HG03442 (cell line): ENCODE measurements around the gene NALCN.

Source experiments
- ATAC-seq: cut with Tn5 transposase; IDR thresholded peaks from one replicate; pipeline ENCODE4 v1.9.1; 2021; ENCODE audit warnings: mild to moderate bottlenecking, moderate library complexity; ENCODE audit not compliant: unreplicated experiment

NALCN gene

GRCh38 chr13:101416181-101417042, at the start of gene NALCN:
NALCN (minus strand) TSS chr13:101416508; CDS start chr13:101399126, 17,382 bp downstream.
- ATAC-seq, result no peak

DNA sequence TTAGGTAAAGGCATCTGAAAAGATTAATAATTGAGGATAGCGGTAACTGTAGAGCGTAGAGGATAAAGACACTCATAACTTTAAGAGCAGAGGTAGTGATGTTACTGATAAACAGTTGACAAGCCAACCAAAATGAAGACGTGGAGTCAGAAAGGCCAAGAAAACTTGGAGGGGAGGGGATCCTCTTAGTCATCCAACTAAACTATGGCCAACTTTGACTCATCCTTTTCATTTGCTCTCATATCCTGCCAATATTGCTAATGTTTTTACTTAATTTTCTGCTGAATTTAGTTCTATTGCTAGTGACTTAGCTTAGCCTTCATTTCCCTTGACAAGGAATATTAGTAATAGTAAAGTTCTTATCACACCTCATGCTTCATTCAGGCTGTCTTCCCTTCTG, 49.6 kb upstream of the NALCN start:
- no peak for ATAC-seq

GRCh38 chr13:101457176-101457575, 40.9 kb upstream of the NALCN start:
- no peak for ATAC-seq

DNA sequence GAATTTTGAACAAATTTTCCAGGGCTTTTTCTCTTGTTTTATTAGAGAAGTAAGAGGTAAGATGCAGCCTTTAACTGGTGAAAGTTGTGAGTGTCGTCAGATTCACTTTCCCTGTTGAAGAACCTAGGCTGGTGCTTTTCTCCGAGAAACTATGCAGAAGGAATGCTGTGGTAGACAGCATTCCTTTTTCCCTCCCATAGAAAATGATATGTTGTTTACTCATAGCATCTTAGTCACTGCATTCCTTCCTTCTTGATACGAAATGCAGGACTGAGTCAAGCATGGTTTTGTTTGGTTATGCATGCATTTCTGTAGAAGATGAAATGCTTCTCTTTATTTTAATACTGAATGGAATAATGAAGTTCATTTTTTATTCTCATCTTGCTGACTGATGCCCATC, 39.6 kb upstream of the NALCN start:
- ATAC-seq, result no peak

- no peak for ATAC-seq
Observed at GRCh38 chr13:101454767-101455166, 38.5 kb upstream of the NALCN start.

DNA sequence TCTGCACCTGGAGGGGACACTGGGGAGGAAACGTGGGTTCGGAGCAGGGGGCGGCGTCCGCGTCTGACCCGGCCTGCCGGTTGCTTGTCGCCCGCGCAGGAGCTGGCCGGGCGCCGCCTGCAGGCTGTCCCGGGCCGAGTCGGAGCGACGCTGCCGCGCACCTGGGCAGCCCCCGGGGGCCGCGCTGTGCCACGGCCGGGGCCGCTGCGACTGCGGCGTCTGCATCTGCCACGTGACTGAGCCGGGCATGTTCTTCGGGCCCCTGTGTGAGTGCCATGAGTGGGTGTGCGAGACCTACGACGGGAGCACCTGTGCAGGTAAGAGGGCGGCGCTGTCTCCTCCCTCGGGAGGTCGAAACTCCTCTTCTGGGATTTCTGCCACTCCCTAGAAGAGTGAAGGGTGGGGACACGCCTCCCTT, 37.5 kb upstream of the NALCN start:
- ATAC-seq, result peak; percentile 26

- ATAC-seq, result peak; percentile 87
Observed at GRCh38 chr13:101452519-101453485, 36.5 kb upstream of the NALCN start, which contains the start of gene ITGBL1. ITGBL1 (plus strand) TSS chr13:101452675; CDS start chr13:101452834, 159 bp downstream.

GRCh38 chr13:101451641-101452040, 35.3 kb upstream of the NALCN start:
- no peak for ATAC-seq

DNA sequence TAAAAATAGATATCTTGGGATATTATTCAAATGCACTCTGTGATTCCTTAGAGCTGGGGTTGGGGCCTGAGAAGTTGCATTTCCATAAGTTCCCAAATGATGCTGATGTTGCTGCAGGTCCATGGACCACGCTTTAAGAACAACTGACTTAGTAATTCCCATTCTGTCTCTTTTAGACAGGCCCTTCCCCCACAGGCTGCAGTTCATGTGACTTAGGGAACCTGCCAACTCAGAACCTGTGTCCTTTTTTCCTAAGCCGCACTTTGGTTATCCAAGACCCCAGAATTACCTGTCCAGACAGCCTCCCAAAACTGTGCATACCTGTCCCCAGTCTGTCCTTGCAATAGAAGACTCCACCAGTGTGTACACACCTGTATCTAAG, 34.4 kb upstream of the NALCN start:
- no peak for ATAC-seq

DNA sequence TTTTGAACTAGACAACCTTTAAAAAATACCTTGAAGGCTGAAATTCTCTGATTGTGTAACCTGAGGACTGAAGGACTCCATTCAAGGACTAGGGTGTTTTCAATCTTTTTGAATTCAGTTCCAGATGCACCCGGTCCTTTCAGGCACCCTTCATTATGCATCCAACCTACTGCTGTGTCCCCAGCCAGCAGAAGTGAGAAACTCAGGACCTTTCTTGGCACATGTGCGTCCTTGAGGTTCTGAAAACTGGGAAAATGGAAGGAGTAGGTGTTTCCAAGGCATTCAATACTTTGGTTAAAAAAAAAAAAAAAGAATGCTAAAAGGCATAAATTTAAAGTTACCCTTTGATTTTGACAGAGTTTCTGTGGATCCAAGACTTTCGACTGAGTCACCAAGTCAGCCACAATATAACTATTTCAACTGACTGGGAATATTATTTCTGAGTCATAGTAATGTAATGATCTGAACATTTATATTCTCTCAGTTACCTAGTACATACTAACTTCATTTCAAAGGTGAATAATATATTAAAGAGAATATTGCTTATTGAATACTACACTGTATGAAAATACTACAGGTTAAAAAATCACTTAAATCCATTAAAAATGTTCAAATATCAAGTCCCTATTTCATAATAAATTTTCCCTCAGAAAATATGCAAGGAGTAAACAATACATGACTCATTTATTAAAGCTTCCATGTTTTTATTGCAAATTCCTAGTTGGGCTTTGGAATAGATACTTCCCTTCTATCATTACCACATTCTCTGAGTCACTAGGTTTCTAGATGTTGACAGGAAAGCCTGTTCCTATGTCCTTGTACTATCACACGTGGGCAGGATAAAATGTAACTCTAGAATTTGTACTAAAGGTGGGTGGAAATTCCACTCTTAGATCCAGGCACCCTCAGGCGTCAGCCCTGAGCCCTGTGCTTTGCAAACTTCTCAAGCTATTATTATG, 33.8 kb upstream of the NALCN start:
- ATAC-seq, result no peak

DNA sequence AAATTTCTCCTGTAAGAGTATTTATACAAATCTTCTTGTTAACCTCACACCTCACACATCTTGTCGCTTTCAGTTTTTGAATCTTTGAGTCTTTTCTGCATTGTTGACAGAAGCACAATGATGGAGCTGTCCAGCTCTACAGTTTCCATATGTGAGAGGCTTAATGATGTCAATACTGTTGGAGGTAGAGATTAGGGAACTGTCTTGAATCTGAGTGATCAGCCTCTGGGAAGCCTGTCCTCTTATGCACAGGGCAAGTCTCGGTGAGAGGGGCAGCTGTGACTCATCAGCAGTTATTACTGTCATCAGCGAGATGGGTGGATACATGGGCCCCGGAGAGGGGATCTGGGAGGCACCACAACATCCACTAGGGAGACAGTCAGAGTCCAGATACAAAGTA, 31.5 kb upstream of the NALCN start:
- ATAC-seq, result no peak

DNA sequence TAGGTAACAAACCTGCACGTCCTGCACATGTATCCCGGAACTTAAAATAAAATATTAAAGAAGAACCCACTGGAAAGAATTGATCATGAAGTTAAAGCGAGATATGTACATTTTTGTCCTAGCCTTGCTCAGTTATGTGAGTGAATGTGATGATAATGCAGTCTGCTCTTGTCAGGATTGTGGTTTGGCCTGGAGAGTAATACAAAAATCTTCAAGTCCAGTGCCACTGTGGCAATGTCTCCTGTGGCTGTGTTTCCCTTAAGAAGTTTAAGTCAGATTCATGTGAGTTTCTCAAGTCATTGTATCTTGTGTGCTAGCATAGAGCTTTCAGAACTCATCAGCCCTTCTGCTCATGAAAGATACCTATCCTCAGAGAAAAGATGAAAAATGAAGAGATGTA, 18.2 kb upstream of the NALCN start:
- no peak for ATAC-seq

DNA sequence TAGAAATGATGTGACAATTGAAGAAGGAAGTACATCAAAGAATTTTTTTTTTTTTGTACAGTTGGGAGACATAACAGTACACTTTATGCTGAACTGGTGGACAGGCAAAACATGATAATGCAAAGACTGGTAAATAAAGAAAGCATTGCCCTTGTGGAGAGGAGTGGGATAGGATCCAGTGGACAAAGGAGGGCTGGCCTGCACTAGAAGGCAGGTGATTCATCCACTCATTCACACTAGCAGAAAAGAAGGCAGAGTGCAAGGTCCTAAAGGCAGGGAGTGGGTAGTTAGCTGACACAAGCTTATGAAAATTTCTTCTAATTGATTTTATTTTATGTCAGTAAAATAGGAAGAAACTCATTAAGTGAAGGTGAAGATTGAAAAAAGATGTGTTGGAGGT, 17.6 kb upstream of the NALCN start:
- no peak for ATAC-seq

- no peak for ATAC-seq
Observed at GRCh38 chr13:101429733-101430132, 13.4 kb upstream of the NALCN start.

DNA sequence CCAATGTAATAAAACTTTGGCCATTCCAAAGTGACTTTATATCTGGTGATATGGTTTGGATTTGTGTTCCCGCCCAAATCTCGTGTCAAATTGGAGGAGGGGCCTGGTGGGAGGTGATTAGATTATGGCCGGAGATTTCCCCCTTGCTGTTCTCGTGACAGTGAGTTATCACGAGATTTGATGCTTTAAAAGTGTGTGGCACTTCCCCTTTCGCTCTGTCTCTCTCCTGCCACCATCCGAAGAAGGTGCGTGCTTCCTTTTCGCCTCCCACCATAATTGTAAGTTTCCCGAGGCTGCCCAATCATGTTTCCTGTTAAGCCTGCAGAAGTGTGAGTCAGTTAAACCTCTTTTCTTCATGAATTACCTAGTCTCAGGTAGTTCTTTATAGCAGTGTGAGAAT, 9.3 kb upstream of the NALCN start:
- ATAC-seq, result no peak

DNA sequence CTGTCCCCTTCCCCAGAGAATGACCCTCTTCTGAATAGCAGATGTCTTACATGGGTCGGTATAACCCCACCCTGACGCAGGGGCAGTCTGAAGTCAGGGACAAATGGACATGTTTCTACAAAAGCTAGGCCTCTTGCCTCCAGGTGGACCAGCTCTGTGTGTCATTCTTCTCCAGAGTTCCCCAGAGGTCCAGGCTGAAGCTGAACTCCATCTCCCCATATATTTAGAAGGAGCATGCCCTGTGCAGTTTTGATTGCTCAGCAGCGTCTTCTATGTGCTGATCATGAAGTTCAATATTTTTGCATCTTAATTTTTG, 8.8 kb upstream of the NALCN start:
- ATAC-seq, result no peak

GRCh38 chr13:101424381-101425155, 8.3 kb upstream of the NALCN start:
- ATAC-seq, result no peak

DNA sequence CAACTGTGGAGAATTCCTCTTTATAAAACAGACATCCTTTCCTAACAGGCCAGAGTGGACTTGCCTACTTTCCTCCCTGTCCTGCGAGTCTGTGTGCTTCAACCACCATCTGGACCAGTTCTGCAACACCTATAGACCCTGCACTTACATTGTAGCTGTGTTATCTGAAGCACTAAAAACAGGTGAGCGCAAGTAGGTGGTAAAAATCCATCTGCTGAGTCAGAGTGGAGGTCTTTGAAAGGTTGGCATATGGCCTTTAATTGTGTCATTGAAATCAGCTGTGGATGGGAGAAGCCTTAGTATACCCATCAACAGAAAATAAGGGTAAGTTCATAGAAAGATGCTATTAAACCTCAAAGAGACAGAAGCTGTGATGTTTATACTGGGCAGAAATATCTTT, 7.6 kb upstream of the NALCN start:
- no peak for ATAC-seq

DNA sequence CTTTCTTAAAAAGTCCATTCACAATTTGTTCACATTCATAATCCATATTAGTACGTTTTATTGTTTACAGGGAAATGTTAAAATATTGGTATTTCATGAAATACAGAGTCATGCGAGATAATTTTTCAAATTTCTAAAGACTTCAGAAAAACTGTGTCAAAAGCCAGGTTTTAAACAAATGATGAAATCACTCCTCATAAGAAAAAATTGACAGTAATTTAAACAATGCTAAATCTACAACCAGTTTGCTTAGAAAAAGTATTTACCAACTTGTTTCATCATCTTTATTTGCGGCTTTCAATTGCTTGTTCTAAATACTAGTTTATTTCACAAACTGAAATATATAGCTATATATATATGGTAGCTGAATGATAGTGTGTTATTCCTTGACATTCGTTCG, 1.2 kb upstream of the NALCN start:
- ATAC-seq, result no peak

- ATAC-seq, result no peak
Observed at GRCh38 chr13:101417043-101417406, 717 bp upstream of the NALCN start.
